ENCODE data around the gene ALG12. TPM values are rescaled to one million over a fixed set of nuclear protein-coding genes. Genes with fewer than 3 reads are reported as not detected.

Gene ALG12
- total and polyA plus RNA-seq, 2 of the 13 experiments (the other 11 are each of a cell fraction or from before 2014, with no cell fraction given): 7.8 to 15.8 TPM

DNA sequence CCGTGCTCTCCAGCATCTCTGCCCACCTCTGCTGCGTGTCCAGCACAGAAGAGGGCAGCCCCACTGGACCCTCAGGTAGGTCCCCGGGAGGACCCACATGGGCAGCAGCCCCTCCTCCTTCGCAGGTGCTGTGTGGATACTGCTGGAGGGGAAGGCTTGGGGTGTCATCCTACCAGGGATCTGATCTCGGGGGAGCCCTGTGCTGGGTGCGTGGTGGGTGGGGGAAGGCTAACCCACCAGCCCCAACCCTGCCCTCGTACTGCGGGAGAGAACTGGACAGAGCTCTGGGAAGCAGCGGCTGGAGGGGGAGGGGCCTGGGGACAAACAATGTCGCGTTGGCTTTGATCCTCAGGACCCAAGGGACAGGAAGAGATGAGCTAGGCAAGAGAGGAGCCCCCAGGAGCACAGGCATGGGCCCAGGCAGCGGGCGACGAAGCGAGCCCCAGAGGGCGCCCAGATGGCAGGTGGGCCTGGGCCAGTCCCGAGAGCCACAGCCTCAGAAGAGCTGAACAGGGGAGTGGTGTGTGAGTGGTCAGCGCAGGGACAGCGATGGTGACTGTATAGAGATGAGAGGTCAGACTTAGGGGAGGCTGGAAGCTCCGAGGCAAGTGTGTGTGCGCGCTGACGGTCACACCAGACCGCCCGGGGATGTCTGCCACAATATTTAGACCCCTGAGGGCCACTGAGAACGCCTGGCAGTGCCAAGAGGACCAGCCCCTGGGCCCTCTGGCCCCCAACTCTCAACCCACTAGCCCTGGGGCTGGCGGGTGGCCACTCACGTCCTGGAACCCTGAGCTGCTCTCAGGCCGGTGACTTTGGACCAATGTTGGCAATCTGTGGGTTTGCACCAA lies 40.9 kb upstream of the ALG12 start (continued):
- no peak for TF ChIP-seq E2F2 (CRISPR knock-in tag; IDR thresholded peaks at IDR 0.05; ENCODE audit: borderline replicate concordance)
- peak; percentile 59 for TF ChIP-seq RBM39 (IDR thresholded peaks at IDR 0.05; ENCODE audit: low read depth, low read length, poor library complexity, severe bottlenecking)
- TF ChIP-seq TBX2 (CRISPR knock-in tag; IDR thresholded peaks at IDR 0.05; ENCODE audit: borderline replicate concordance): peak; percentile 55; the same call in 1 of the 2 replicates
- TF ChIP-seq, protein P1, sequence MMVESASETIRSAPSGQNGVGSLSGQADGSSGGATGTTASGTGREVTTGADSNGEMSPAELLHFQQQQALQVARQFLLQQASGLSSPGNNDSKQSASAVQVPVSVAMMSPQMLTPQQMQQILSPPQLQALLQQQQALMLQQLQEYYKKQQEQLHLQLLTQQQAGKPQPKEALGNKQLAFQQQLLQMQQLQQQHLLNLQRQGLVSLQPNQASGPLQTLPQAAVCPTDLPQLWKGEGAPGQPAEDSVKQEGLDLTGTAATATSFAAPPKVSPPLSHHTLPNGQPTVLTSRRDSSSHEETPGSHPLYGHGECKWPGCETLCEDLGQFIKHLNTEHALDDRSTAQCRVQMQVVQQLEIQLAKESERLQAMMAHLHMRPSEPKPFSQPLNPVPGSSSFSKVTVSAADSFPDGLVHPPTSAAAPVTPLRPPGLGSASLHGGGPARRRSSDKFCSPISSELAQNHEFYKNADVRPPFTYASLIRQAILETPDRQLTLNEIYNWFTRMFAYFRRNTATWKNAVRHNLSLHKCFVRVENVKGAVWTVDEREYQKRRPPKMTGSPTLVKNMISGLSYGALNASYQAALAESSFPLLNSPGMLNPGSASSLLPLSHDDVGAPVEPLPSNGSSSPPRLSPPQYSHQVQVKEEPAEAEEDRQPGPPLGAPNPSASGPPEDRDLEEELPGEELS (CRISPR knock-in tag; IDR thresholded peaks at IDR 0.05): peak; percentile 64
- no peak for TF ChIP-seq GABPA (IDR thresholded peaks at IDR 0.05; ENCODE audit: low read depth, low read length)
- TF ChIP-seq GABPA (CRISPR knock-in tag; IDR thresholded peaks at IDR 0.05; ENCODE audit: low read depth): no peak
- TF ChIP-seq, protein P2, sequence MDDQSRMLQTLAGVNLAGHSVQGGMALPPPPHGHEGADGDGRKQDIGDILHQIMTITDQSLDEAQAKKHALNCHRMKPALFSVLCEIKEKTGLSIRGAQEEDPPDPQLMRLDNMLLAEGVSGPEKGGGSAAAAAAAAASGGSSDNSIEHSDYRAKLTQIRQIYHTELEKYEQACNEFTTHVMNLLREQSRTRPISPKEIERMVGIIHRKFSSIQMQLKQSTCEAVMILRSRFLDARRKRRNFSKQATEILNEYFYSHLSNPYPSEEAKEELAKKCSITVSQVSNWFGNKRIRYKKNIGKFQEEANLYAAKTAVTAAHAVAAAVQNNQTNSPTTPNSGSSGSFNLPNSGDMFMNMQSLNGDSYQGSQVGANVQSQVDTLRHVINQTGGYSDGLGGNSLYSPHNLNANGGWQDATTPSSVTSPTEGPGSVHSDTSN (CRISPR knock-in tag; IDR thresholded peaks at IDR 0.05; ENCODE audit: borderline replicate concordance): no peak
- TF ChIP-seq PRDM15 (CRISPR knock-in tag; IDR thresholded peaks at IDR 0.05): no peak
- no peak for TF ChIP-seq MAFF (IDR thresholded peaks at IDR 0.05; ENCODE audit: low read depth, low read length)
- no peak for TF ChIP-seq CBX1 (IDR thresholded peaks at IDR 0.05; ENCODE audit: low read depth)
- TF ChIP-seq GTF3A (CRISPR knock-in tag; conservative IDR thresholded peaks at IDR 0.05): no peak
- no peak for TF ChIP-seq ELK4 (CRISPR knock-in tag; IDR thresholded peaks at IDR 0.05; ENCODE audit: borderline replicate concordance)
- TF ChIP-seq FOSL2 (CRISPR knock-in tag; IDR thresholded peaks at IDR 0.05): no peak; the same call in 1 of the 2 replicates
- no peak for TF ChIP-seq ESRRA (CRISPR knock-in tag; IDR thresholded peaks at IDR 0.05; ENCODE audit: low read depth)
- no peak for TF ChIP-seq ATF7 (IDR thresholded peaks at IDR 0.05)
- no peak for TF ChIP-seq ATF7 (CRISPR knock-in tag; IDR thresholded peaks at IDR 0.05)
- TF ChIP-seq TGIF2 (CRISPR knock-in tag; IDR thresholded peaks at IDR 0.05): no peak
- no peak for TF ChIP-seq ZBTB20 (CRISPR knock-in tag; IDR thresholded peaks at IDR 0.05; ENCODE audit: borderline replicate concordance, low read depth)
